Measurements from ENCODE around the gene SIL1.

Gene SIL1

DNA sequence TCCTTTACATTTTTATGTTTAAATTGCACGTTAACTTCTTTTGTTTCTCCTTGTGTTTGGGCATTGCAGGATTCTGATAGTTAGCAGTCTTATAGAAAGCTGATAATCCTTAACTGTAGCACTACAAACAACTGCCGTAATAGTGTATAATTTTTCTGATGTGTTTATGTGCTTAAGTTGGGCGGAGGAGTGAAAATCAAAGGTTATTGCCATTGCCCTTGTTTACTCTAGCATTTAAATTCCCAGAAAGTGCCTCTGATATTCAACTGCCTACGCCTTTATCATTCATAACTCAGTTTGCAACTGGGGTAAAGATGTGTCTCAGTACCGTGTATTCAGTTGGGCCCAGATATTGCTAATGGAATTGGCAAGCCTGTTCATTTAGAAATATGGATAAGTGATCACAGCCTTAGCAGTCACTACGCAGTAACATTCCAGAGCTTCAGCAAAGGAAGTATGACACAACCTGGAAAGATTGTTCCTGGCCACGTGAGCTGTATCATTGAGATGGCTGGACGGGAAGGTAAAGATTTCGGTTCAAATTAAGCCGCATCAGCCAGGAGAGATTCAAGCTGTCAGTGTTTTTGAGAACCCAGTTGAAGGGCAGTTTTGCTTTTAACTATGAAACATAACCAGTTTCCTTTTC lies 294.9 kb downstream of the SIL1 start:
- no peak for DNase-seq

DNA sequence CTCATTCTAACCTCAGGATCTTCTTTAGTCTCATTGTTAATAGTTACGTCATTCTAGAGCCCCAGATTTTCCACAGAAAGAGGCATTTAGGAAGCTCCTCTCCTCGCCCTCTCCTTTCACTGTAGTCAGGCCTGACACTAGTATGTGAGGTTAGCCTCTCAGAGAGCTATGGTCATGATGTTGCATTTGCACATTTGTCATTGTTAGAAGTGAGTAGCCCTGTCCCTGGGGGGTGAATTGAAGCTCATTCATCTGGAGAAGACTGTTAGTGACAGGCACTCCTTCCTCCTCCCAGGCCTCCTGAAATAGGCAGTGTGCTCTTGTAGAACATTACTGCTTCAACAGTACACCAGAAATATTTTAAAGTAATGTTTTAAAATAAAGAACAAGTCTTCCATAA lies 296.5 kb downstream of the SIL1 start:
- DNase-seq = no peak

DNA sequence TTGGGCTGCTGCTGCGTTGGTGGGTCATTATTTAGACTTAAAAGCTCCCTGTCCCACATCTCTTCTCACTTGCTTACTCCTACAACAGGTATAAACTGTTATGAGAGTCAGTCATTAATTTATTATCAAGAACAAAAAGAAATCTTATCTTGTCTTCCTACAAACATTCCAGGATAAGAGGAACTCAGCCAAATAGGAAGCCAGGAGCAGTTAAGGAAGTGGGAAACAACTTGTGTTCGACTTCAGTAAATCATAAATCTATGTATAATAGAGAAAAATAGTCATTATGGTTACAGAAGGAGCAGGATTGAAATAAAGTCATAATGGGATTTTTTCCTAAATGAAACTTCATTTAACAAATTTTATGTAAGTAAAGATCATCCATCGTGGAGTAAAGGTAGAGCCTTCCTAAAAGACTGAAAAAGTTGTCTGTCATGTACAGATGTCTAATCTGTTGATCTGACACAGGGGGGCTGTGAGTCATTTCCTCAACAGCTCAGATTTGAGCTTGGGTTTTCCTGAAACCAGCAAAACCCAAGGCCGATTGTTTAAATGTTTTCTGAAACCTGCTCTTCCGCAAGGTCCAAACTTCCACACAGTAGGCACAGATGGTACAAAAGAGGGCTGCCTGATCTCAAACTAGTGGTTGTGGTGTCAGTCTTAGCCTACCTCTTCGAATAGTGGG lies 297.7 kb downstream of the SIL1 start:
- DNase-seq = no peak

DNA sequence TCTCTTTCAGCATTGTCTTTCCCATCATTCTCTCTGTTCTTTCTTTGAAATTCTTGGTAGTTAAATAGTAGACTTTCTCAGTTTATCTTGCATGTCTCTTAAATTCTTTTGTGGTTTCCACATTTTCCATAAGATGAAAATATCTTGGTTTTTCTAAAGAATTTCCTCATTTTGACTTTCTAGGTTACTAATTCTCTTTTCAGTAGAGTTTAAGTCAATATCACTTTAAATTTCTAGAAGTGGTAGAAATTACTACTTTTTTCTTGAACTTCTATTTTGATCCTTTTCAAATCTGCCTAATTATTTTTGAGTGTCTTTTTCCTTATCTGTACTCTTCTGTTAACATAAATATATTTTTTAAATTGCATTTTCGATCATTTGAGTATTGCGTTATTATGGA lies 299.4 kb downstream of the SIL1 start:
- DNase-seq = no peak

DNA sequence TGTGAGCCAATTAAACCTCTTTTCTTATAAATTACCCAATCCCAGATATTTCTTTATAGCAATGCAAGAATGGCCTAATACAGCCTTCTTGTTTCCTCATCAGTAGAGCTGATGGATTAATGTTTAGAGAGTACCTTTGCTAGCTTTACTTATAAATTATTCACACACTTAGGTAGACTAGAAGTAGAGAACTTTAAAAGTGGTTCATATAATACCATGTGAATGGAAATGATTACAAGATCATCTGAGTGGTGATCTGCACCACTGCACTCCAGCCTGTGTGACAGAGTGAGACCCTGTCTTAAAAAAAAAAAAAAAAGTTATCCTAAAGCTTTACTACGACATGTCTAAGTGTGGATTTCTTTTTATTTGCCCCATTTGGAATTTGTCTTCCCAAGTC lies 299.9 kb downstream of the SIL1 start:
- DNase-seq = no peak

Measured in COR-L47 (cell line).